Measurements from ENCODE around the gene NCKAP5L.

NCKAP5L gene

GRCh38 chr12:49823350-49823749, 4.9 kb downstream of the NCKAP5L start:
- no peak for DNase-seq (ENCODE audit: low read depth)

- DNase-seq (ENCODE audit: low read depth): no peak
These were observed 6.6 kb downstream of the NCKAP5L start for GRCh38 chr12:49821373-49822287.

DNA sequence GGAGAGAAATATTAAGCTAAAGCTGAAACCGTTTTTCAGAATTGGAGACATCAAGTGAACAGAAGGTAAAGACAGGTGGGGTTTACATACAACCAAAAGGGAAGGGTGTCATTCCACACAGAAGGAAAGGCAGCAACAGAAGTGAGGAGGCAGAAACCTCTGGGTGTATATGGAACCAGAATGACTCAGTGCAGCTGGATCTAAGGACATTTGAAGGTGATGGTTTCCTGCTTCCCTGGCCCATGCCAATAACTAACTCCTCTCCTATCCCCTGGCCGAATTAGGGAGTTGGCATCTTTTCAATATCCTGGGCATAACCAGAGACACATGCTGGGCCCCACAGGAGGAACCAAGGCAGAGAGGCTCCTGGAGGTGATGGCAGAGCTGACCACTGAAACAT, 8.4 kb downstream of the NCKAP5L start:
- DNase-seq (ENCODE audit: low read depth): no peak

GRCh38 chr12:49818241-49818895, 9.8 kb downstream of the NCKAP5L start:
- peak; percentile 26 for DNase-seq (ENCODE audit: low read depth)

DNA sequence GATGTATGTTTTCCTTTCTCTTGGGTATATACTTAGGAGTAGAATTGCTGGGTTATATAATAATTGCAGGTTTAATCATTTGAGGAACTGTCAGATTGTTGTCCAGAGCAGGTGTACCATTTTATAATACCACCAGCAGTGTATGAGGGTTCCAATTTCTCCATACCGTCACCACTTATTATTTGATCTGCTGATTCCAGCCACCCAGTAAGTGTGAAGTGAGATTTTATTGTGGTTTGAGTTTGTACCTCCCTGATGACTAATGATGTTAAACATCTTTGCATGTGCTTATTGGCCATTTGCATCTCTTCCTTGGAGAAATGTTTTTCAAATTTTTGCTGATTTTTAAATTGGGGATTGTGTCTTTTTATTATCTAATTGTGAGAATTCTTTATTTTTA, 15.1 kb downstream of the NCKAP5L start:
- peak; percentile 16 for DNase-seq (ENCODE audit: low read depth)

DNA sequence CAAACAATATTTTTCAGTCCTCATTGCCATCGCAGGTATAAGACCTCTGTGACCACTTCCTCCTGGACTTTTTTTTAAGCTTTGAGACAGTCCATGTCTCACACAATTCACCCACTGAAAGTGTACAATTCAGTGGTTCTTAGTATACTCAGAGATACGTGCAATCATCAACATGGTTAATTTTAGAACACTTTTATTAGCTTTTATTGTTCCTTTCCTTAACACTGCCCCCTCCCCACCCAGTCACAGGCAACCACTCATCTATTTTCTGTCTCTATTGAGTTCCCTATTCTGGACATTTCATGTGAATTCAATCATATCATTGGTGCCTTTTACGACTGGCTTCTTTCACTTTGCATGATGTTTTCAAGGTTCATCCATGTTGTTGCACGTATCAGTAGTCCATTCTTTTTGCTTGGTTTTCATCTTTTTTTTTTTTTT, 16.2 kb downstream of the NCKAP5L start:
- no peak for DNase-seq (ENCODE audit: low read depth)

GRCh38 chr12:49811136-49811535, 17.1 kb downstream of the NCKAP5L start:
- no peak for DNase-seq (ENCODE audit: low read depth)

DNA sequence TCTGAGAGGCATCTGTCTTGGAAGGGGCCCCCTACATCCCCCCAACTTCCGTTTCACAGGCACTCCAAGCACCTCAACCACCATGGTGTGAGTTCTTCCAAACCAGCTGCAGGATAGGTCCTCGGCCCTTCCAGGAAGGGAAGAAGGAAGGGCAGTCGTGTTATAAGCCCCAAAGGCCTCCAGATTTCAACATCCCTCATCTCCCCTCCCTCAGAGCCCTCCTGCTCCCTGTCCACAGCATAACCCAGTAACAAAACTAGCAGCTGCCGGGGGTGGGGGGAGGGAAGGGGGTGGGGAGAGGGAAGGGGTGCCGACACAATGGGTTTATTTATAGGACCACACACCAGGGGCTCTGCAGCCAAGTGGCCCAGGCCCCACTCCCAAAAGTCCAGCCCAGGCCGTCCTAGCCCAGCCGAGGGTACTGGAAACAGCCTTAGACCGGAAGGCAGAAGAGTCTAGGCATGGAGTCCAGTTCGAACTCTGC, 18.3 kb downstream of the NCKAP5L start:
- DNase-seq (ENCODE audit: low read depth): no peak

DNA sequence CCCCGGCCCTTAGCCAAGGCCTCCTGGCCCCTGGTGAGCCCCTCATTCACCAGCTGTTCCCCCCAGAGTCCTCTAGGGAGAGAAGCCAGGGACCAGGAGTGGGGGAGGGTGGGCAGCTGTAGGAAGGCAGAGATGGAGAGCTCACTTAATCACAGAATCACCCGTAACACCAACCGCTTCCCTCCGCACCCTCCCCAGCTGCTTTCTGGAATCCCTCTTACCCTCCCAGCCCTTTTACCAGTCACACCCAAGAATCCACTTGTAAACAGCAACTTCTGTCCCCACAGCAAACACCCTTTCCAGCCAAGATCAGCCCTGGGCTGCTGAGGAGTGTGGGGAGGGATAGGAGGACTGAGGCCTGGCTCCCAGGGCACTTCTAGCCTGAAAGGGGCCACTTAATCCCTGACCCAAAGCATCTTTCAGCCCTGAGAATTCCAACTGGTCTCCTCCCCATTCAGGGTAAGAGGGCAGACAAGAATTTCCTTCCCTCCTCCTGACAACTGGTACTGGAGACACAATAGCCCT, 18.8 kb downstream of the NCKAP5L start:
- no peak for DNase-seq (ENCODE audit: low read depth)

DNA sequence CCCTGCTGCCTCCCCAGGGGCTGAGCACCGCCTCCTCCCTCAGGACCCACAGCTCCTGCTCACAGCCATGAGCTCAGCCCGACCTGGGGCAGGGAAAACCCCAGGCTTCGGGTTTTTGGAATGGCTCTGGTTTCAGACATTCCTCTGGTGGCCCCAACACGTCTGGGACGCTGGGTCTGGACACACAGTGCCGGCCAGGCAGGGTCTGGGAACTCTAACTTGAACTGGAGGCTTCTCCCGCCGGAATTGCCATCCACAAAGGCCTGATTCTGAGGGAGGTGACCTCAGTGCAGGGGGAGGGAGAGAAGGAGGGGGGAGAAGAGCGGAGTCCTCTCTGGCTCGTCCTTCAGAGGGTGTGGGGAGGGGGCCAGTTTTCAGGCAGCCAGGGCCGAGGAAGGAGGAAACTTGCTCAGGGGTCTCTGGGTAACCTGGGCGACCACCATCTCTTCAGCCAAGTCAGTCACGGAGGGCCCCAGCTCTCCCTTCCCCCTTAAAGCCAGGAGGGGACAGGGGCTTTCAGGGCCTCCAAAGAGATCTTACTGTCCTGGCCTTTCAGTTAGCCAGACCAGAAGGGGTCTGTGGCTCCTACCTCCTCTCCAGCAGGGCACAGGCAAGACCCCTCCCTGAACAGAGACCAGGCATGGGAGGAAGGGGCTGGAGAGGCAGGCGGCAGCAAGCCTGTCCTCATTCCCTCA, 19.4 kb downstream of the NCKAP5L start:
- DNase-seq (ENCODE audit: low read depth): no peak

- DNase-seq (ENCODE audit: low read depth): no peak
These were observed 20.1 kb downstream of the NCKAP5L start for GRCh38 chr12:49807991-49808580.

DNA sequence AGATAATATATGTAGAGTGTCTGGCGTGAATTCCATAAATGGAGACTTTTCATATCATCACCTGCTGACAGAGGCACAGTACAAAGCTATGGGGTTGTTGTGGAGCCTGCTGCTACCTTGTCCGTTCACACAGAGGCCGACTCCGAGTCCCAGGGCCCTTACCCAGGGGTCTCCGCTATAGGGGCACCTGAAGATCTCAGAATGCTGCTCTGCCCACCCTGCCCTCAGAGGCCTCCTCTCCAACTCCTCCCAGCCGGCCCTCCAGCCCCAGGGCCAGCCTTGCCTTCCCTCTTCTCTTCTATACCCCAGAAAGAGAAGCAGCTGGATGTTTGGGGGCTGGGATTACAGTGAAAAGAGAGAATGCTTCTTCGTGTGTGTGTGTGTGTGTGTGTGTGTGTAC, 21.3 kb downstream of the NCKAP5L start:
- DNase-seq (ENCODE audit: low read depth): no peak

DNA sequence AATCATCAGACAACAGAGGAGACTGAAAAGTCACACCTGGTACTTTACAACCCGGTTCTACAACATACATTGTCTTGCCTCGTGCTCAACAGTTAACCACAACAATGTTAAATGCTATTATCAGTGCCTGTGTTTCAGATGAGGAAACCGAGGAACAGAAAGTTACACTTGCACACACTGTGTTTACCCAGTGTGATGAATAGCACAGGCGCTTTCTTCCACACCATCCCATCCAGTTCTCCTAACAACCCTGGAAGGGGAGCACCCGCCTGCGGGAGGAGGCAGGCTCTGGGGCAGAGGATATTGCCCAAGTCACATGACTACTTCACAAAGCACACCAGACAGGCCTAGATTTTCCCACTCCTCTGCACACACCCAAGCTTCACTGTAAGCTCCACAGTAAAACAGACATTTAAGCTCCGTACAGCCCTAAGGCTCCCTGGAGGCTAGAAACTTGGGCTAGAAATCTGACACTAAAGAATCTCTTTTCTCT, 21.8 kb downstream of the NCKAP5L start:
- no peak for DNase-seq (ENCODE audit: low read depth)

GRCh38 chr12:49805409-49805808, 22.8 kb downstream of the NCKAP5L start:
- no peak for DNase-seq (ENCODE audit: low read depth)

- no peak for DNase-seq (ENCODE audit: low read depth)
These were observed 23.4 kb downstream of the NCKAP5L start for GRCh38 chr12:49804821-49805220.

DNA sequence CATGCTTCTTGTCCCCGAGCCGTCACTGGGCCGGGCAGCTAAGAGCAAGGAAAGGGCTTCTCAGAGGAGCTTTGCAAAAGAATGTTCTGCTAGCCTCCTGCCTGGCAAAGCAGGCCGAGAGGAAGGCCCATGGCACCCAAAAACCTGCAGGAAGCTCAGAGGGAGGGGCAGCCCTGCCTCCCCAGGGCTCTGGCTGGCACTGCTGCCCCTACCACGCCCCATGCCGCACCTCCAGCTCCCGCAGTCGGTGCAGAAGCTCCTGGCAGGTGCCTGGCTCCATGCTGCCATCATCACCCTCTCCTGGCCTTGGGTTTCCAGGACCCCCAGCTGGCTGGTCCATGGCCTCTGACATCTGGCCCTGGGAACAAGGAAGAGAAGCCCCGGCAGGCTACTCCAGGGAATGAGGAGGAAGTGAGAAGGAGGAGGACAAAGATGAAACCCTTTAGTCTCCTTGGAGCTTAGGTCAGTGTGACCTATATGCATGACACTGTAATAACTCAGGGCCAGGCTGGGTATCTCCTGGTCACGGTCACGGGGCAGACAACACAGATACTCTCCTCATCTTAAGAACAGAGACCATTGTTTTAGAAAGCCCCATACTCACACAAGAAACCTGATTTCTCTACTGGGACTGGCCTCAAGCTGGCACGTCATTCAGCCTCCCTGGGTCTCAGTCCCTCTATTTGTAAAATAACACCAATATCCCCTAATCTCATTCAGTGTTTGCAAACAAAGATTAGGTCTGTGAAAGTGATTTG, 24.3 kb downstream of the NCKAP5L start:
- no peak for DNase-seq (ENCODE audit: low read depth)

- no peak for DNase-seq (ENCODE audit: low read depth)
These were observed 26.8 kb downstream of the NCKAP5L start for GRCh38 chr12:49801141-49802063.

DNA sequence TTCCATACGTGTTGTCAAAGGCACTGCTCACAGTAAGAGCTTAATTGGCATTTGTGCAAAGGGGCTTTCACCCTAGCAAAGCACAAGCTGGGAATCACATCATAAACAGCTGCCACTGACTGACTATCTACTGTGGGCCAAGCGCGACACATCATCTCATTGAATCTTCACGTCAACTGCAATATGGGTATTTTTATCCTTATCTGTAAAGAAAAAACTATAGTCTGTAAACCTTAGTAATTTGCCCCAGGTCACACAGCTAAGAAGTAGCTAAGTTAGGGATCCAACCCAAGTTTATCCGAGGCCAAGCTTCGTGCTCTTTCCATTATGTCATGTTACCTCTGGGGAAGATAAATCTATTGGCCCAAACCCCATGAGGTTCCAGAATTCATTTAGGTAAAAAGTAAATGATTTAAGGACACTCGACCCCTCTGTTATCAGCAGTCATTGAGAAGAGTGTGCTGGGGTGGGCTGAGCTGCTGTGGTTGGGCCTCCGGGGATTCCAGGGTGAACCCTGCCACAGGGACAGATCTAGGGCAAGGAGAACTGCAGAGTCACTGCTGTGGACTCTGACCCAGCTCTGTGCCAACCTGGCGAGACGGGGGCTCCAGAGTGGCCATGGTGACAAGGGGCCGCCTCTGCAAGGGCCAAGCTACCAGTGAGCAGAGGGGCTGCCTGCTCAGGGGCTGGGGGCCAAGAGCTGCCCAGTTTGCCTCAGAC, 27.6 kb downstream of the NCKAP5L start:
- no peak for DNase-seq (ENCODE audit: low read depth)

DNA sequence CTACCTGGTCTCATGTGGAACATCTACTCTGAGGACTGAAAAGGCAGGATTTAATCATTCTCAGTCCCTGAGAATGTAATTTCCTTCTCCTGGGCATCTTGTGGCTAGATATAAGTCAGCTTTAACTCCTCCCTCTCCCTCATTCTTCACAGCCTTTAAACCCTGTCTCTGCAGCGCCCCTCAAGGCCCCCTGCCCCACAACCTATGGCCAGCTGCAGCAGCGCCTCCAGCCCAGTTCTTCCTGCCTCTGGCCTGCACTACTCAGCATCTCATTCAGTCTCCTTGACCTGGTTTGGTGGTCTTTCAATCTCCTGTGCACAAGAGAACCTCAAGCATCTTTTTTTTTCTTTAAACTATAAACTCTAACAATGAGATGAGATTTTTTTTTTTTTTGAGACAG, 29.3 kb downstream of the NCKAP5L start:
- DNase-seq (ENCODE audit: low read depth): no peak
